IPS-20b (cell line): ENCODE measurements around the gene BFAR.
A peak's percentile ranks its signal among the peaks of the same experiment; 100 is the strongest.
"Not testable (repeated sequence)": the region's sequence is repeated elsewhere in the genome, so short reads cannot be mapped to it uniquely, and the experiment has no call there.

Source experiments
- H3K27ac ChIP-seq: one replicate; pipeline ENCODE4 v1.5.1; 2013; ENCODE audit warnings: low read length
- H3K27me3 ChIP-seq: 2 replicates; pipeline ENCODE4 v1.6.1; 2013; ENCODE audit warnings: mild to moderate bottlenecking, low read length, inconsistent platforms; ENCODE audit not compliant: insufficient read depth
- H3K36me3 ChIP-seq: 2 replicates; pipeline ENCODE4 v1.6.1; 2013; ENCODE audit warnings: low read depth, mild to moderate bottlenecking, inconsistent platforms, low read length, moderate library complexity; ENCODE audit not compliant: insufficient read depth
- H3K4me1 ChIP-seq: 2 replicates; pipeline ENCODE4 v1.6.1; 2013; ENCODE audit warnings: mild to moderate bottlenecking, control low read depth, inconsistent platforms, low read length, moderate library complexity; ENCODE audit not compliant: insufficient read depth
- H3K4me3 ChIP-seq: 2 replicates; pipeline ENCODE4 v1.5.1; 2013; ENCODE audit warnings: mild to moderate bottlenecking, low read length, inconsistent platforms
- H3K9ac ChIP-seq: 2 replicates; pipeline ENCODE4 v1.6.1; 2013; ENCODE audit warnings: low read depth, mild to moderate bottlenecking, inconsistent platforms, low read length, moderate library complexity
- H3K9me3 ChIP-seq: 2 replicates; pipeline ENCODE4 v1.6.1; 2013; ENCODE audit warnings: mild to moderate bottlenecking, low read depth, low read length, inconsistent platforms; ENCODE audit not compliant: insufficient read depth

Gene BFAR

GRCh38 chr16:14616280-14616679 is 16.5 kb upstream of the BFAR start:
- no peak overlapping the region for H3K27ac ChIP-seq

DNA sequence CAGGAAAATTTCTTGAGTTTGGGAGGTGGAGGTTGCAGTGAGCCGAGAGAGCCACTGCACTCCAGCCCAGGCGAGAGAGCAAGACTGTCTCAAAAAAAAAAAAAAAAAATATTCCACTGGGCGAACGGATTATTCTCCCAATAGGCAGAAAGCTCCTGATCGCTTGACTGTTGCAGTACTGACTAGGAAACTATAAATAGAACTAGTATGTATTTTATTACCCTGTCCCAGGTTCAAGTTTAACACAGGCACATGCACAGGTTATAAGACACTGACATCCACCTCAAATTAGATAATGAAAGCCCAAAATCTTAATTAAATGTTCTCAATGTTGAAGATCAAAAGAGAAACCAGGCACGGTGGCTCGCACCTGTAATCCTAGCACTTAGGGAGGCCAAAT is 14.2 kb upstream of the BFAR start:
- Histone ChIP-seq H3K9me3 (no peaks in the 10 kb centered on the region), H3K4me3 (no peak overlapping the region), H3K9ac (no peak overlapping the region), H3K27me3 (no peaks in the 10 kb centered on the region), H3K4me1 (no peaks in the 10 kb centered on the region), H3K27ac (no peak overlapping the region), H3K36me3 (peaks cover 84% of the 10 kb centered on the region)

More at GRCh38 chr16:14616280-14616679, 16.5 kb upstream of the BFAR start:
- no peaks in the 10 kb centered on the region for H3K27me3 ChIP-seq
- H3K36me3 ChIP-seq = peaks cover 76% of the 10 kb centered on the region
- H3K4me3 ChIP-seq = no peak overlapping the region
- H3K9ac ChIP-seq = no peak overlapping the region
- H3K9me3 ChIP-seq = no peaks in the 10 kb centered on the region
- H3K4me1 ChIP-seq = no peaks in the 10 kb centered on the region

- no peak overlapping the region for H3K4me3 ChIP-seq
- peaks cover 6% of the 10 kb centered on the region; the same call in 1 of the 2 replicates for H3K4me1 ChIP-seq
- no peak overlapping the region for H3K27ac ChIP-seq
- H3K36me3 ChIP-seq = peaks cover 61% of the 10 kb centered on the region
- H3K27me3 ChIP-seq = no peaks in the 10 kb centered on the region
- no peak overlapping the region for H3K9ac ChIP-seq
- no peaks in the 10 kb centered on the region for H3K9me3 ChIP-seq
Measured at GRCh38 chr16:14627078-14627477, 5.7 kb upstream of the BFAR start.

GRCh38 chr16:14628806-14629611 is 3.7 kb upstream of the BFAR start:
- peak overlapping the region; percentile 95 for H3K4me3 ChIP-seq
- H3K27ac ChIP-seq = peak overlapping the region; percentile 89
- no peaks in the 10 kb centered on the region for H3K27me3 ChIP-seq
- no peaks in the 10 kb centered on the region for H3K9me3 ChIP-seq
- peaks cover 7% of the 10 kb centered on the region; the same call in 1 of the 2 replicates for H3K4me1 ChIP-seq
- peaks cover 44% of the 10 kb centered on the region for H3K36me3 ChIP-seq
- H3K9ac ChIP-seq = peak overlapping the region; percentile 99

GRCh38 chr16:14629612-14629918 is 3.2 kb upstream of the BFAR start:
- Histone ChIP-seq H3K9ac (peak overlapping the region; percentile 99), H3K27ac (peak overlapping the region; percentile 89)

GRCh38 chr16:14629919-14630619 is 2.7 kb upstream of the BFAR start, which contains the start of gene PARN:
Gene PARN (minus strand): TSS chr16:14630260. CDS start chr16:14630125, 135 bp downstream.
- peak within 1 kb of the TSS; percentile 90 for H3K27ac ChIP-seq
- peak within 1 kb of the TSS; percentile 95 for H3K4me3 ChIP-seq
- H3K4me1 ChIP-seq = peaks cover 17% of the 10 kb centered on the region
- peaks cover 43% of the 10 kb centered on the region for H3K36me3 ChIP-seq
- H3K27me3 ChIP-seq = no peaks in the 10 kb centered on the region
- H3K9me3 ChIP-seq = no peaks in the 10 kb centered on the region
- peak within 1 kb of the TSS; percentile 99 for H3K9ac ChIP-seq

More at GRCh38 chr16:14629612-14629918, 3.2 kb upstream of the BFAR start:
- Histone ChIP-seq H3K9me3 (no peaks in the 10 kb centered on the region), H3K27me3 (no peaks in the 10 kb centered on the region), H3K36me3 (peaks cover 43% of the 10 kb centered on the region), H3K4me1 (peaks cover 12% of the 10 kb centered on the region), H3K4me3 (peak overlapping the region; percentile 95)

- Histone ChIP-seq H3K36me3 (peaks cover 37% of the 10 kb centered on the region), H3K9ac (peak overlapping the region; percentile 99; the same call in 1 of the 2 replicates), H3K27ac (peak overlapping the region; percentile 90), H3K4me3 (peak overlapping the region; percentile 95; the same call in 1 of the 2 replicates), H3K4me1 (peaks cover 23% of the 10 kb centered on the region)
- H3K9me3 ChIP-seq, H3K27me3 ChIP-seq: not testable (repeated sequence)
Measured at GRCh38 chr16:14630620-14631330, 2.0 kb upstream of the BFAR start.

DNA sequence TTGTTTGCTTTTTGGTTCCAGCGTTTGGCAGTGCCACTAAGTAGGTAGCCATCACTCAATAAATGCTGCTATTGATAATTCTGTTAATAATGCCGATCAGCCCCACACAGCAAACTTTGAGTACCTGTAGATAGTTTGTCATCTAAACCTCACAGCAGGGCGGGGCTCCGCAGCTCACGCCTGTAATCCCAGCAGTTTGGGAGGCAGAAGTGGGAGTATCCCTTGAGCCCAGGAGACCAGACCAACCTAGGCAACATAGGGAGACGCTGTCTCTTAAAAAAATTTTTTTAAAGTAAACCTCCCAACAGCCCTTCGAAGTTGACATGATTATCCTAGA is 1.6 kb downstream of the BFAR start:
- Histone ChIP-seq H3K4me1 (peaks cover 27% of the 10 kb centered on the region), H3K9me3 (no peaks in the 10 kb centered on the region), H3K4me3 (peak overlapping the region; percentile 97), H3K9ac (peak overlapping the region; percentile 75; the same call in 1 of the 2 replicates), H3K27me3 (no peaks in the 10 kb centered on the region), H3K27ac (peak overlapping the region; percentile 55), H3K36me3 (peaks cover 28% of the 10 kb centered on the region)

GRCh38 chr16:14635395-14636165 is 2.8 kb downstream of the BFAR start:
- Histone ChIP-seq H3K9ac (peak overlapping the region; percentile 75), H3K4me1 (peaks cover 32% of the 10 kb centered on the region)

GRCh38 chr16:14636179-14636950 is 3.6 kb downstream of the BFAR start:
- Histone ChIP-seq H3K4me3 (peak overlapping the region; percentile 97; the same call in 1 of the 2 replicates), H3K27ac (peak overlapping the region; percentile 55), H3K36me3 (peaks cover 45% of the 10 kb centered on the region)

More at GRCh38 chr16:14635395-14636165, 2.8 kb downstream of the BFAR start:
- Histone ChIP-seq H3K27me3 (no peaks in the 10 kb centered on the region), H3K27ac (peak overlapping the region; percentile 55), H3K36me3 (peaks cover 39% of the 10 kb centered on the region), H3K9me3 (no peaks in the 10 kb centered on the region), H3K4me3 (peak overlapping the region; percentile 97; the same call in 1 of the 2 replicates)

More at GRCh38 chr16:14636179-14636950, 3.6 kb downstream of the BFAR start:
- H3K9me3 ChIP-seq, H3K27me3 ChIP-seq: not testable (repeated sequence)
- H3K9ac ChIP-seq = peak overlapping the region; percentile 75
- H3K4me1 ChIP-seq = peaks cover 38% of the 10 kb centered on the region
